Activated CD4-positive, alpha-beta memory T cell treated with anti-CD3 and anti-CD28 coated beads for 36 hours (primary cell): Measurements from ENCODE around the gene MYO1D. TPM values are rescaled to one million over a fixed set of nuclear protein-coding genes. Genes with fewer than 3 reads are reported as not detected.

Source experiments
- CTCF ChIA-PET: fragments of 350-600 bp; sonication (Branson Sonifier 250); formaldehyde crosslinking; loops from one replicate; lab custom pipeline; 2021; ENCODE audit warnings: antibody characterized with exemption, inconsistent platforms; lab: Charles Lee
- POLR2A ChIA-PET: fragments of 350-600 bp; sonication (Branson Sonifier 250); formaldehyde crosslinking; loops from one replicate; lab custom pipeline; 2021; ENCODE audit warnings: antibody characterized with exemption; lab: Charles Lee
- DNase-seq: peaks from one replicate; pipeline ENCODE4 v3.0.0-alpha.2; 2020
- H3K27ac Mint-ChIP-seq: one replicate; pipeline ENCODE4 v1.8.0; 2021; ENCODE audit warnings: mixed read lengths
- H3K27me3 Mint-ChIP-seq: one replicate; pipeline ENCODE4 v1.8.0; 2021; ENCODE audit warnings: mixed read lengths
- H3K36me3 Mint-ChIP-seq: one replicate; pipeline ENCODE4 v1.8.0; 2021; ENCODE audit warnings: mixed read lengths
- H3K4me1 Mint-ChIP-seq: one replicate; pipeline ENCODE4 v1.8.0; 2021; ENCODE audit warnings: low read depth, mixed read lengths
- H3K4me3 Mint-ChIP-seq: one replicate; pipeline ENCODE4 v1.8.0; 2021; ENCODE audit warnings: mild to moderate bottlenecking, mixed read lengths
- H3K9me3 Mint-ChIP-seq: one replicate; pipeline ENCODE4 v1.8.0; 2021; ENCODE audit warnings: mixed read lengths
- intact Hi-C: fragments of 100-400 bp; cut with micrococcal nuclease; formaldehyde crosslinking; loops from one replicate; pipeline ENCODE4 v1.15.1; 2023
- total RNA-seq, 2 experiments: library from RNA; stranded (reverse); gene quantifications; one replicate each; pipeline ENCODE4 v1.2.3, GENCODE V29; 2021

Gene MYO1D
- total RNA-seq, 2 experiments from 2014 or later, result 13.5 to 18.9 TPM

DNA sequence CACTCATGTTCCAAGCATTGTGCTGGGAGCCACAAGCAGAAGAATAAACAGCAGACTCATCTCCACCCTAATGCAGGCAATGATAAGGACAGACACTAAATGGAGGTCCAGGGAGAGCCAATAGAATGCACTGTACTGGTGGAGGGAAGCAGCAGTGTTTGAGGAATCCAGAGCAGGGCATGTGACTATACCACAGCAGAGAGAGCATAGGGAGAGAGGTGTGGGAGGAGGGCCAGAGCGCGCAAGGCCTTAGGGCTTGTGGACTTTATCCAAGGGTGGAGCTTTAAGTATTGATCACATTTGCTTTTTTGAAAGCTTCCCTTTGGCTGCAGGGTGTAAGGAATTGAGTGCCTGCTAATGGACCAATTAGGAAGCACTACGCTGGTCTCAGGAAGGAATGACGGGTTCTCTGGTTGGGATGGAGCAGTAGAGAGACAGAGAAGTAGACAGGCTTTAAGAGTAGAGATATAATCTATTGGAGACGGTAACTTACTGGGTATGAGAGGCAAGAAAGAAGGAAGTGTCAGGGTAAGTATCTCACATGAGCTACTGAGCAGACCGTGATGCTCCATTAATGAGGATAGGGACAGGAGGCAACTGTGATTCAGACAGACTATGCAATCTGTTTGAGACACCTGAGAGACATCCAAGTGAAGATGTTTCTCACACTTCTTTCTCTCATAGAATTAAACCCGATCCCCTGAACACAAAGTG lies 82.2 kb downstream of the MYO1D start:
- ChIA-PET CTCF (no interaction called here), POLR2A (no interaction called here)
- intact Hi-C loops, result no loop called here
- Mint-ChIP-seq H3K27ac (no peak overlapping the region), H3K36me3 (no peaks in the 10 kb centered on the region), H3K4me1 (no peaks in the 10 kb centered on the region), H3K9me3 (no peaks in the 10 kb centered on the region), H3K27me3 (peaks cover 3% of the 10 kb centered on the region), H3K4me3 (no peak overlapping the region)
- no peak for DNase-seq

DNA sequence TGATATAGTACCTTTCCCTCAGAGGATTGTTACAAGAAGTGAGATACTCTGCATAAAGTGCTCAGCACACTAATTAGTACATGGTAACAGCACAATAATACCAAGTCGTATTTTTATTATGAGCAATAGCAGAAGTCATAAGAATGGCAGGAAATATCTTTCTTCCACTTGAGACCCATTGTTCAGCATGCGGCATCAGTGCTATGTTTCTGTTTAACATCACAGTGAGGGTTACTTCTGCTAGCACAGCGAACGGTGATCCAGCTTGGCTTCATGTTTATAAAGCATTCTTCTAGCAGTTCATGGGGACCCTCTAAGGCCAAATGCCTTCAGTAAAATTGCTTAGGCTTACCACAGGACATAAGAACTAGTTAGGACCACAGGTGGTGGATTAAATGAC lies 83.1 kb downstream of the MYO1D start:
- no peak for DNase-seq
- ChIA-PET POLR2A (no interaction called here), CTCF (interaction anchor here (1.3 to 1.8 kb wide), 3 partner anchors 10 to 116 kb away, joined by 3 to 10 read pairs (median 4); no protein-coding TSS in a partner anchor)
- Mint-ChIP-seq H3K4me1 (no peaks in the 10 kb centered on the region), H3K36me3 (no peaks in the 10 kb centered on the region), H3K27ac (no peak overlapping the region), H3K4me3 (no peak overlapping the region), H3K9me3 (no peaks in the 10 kb centered on the region), H3K27me3 (no peaks in the 10 kb centered on the region)
- intact Hi-C loops, result no loop called here

DNA sequence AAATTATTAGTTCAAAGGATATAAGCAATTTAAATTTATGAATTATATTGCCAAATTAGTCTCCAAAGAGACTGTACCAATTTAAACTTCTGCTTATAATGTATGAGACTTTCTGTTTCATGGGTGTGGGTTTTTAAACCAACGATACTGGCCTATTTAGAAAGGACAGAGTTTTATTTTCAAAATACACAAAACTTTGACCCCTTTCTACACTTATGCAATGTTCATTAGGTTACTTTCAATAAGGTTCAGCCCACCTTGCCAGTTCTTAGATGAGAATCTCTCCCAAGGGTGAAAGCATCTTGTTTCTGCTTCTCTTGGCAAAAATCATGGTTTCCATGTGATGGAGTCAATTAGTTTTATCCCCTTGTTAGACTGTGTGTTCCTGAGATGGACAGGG lies 84.7 kb downstream of the MYO1D start:
- no peaks in the 10 kb centered on the region for H3K4me1 Mint-ChIP-seq
- intact Hi-C loops, result no loop called here
- H3K4me3 Mint-ChIP-seq, result no peak overlapping the region
- POLR2A ChIA-PET, result no interaction called here
- CTCF ChIA-PET, result interaction anchor here (0.9 to 1.8 kb wide), 4 partner anchors 9 to 144 kb away, joined by 3 to 10 read pairs (median 4); no protein-coding TSS in a partner anchor
- H3K36me3 Mint-ChIP-seq, result no peaks in the 10 kb centered on the region
- H3K27ac Mint-ChIP-seq, result no peak overlapping the region
- no peaks in the 10 kb centered on the region for H3K9me3 Mint-ChIP-seq
- H3K27me3 Mint-ChIP-seq, result no peaks in the 10 kb centered on the region
- DNase-seq, result no peak

DNA sequence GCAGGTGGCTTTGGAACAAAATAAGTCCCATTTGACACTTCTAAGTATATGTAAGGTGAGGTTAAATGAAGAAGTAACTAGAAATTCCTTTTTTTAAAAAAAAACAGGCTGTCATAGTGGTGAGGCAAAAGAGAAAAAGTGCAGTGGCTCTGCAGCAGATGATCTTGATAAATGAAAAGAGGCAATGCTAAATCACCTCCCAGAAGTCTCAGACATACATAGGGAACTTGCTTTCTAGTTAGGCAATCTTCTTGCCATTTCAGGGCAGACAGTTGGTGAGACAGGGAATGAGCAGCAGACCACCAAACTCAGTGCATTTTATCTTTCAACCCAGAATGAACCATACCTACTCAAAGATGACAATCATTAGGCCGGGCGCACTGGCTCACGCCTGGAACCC lies 90.8 kb downstream of the MYO1D start:
- Mint-ChIP-seq H3K4me3 (no peak overlapping the region), H3K9me3 (no peaks in the 10 kb centered on the region)
- DNase-seq, result no peak

DNA sequence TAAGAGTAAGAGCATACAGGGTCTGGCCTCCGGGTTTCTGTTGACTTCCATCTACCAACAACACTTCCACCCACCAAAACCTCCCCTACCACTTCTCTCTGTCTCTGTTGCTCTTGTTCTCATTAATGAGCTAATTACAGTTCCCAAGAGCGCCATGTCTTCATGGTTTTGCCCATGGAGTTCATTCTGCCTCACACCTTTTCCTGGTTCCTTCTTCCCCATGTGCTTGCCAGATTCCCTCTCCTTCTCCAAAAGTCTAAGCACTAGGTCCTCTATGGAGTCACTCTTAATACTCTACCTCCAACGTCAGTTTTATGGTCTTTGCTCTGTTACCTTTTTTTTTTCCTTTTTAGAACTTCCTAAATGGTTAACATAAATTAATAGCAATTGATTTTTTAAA lies 92.8 kb downstream of the MYO1D start:
- Mint-ChIP-seq H3K4me1 (no peaks in the 10 kb centered on the region), H3K36me3 (no peaks in the 10 kb centered on the region), H3K4me3 (no peak overlapping the region), H3K27me3 (no peaks in the 10 kb centered on the region), H3K9me3 (no peaks in the 10 kb centered on the region), H3K27ac (no peak overlapping the region)
- ChIA-PET POLR2A (no interaction called here), CTCF (interaction anchor here (0.6 to 8.1 kb wide), 16 partner anchors 9 to 215 kb away, joined by 3 to 178 read pairs (median 8); partner anchors contain the start of gene MYO1D)
- no peak for DNase-seq
- intact Hi-C loops, result no loop called here

More for the DNA sequence above, 90.8 kb downstream of the MYO1D start:
- Mint-ChIP-seq H3K4me1 (no peaks in the 10 kb centered on the region), H3K27me3 (no peaks in the 10 kb centered on the region), H3K27ac (no peak overlapping the region), H3K36me3 (no peaks in the 10 kb centered on the region)
- POLR2A ChIA-PET, result no interaction called here
- CTCF ChIA-PET, result interaction anchor here (0.7 to 2.1 kb wide), 4 partner anchors 91 to 150 kb away, joined by 3 to 15 read pairs (median 5); partner anchors contain the start of gene MYO1D
- intact Hi-C loops, result no loop called here

DNA sequence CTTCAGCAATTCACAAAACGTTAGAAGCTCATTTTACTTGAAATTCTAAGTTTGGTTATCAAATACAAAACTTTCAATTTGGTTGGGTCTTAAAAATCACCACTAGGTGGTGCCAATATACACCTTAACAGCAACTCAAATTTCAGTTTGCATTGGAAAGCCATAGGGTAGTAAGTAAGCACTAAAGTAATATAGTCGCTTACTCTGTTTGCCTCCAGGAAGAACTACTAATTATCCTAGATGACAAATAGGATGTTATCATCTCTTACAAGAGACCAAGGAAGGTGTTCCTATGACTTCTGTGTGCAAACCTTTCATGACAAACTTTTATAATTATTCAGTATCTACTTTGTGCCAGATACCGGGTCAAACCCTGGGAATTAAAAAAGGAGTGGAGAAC lies 93.3 kb downstream of the MYO1D start:
- no peaks in the 10 kb centered on the region for H3K4me1 Mint-ChIP-seq
- H3K27me3 Mint-ChIP-seq, result no peaks in the 10 kb centered on the region
- DNase-seq, result no peak
- ChIA-PET POLR2A (interaction anchor here (0.8 to 0.9 kb wide), 2 partner anchors 93 to 153 kb away, joined by 3 to 5 read pairs; partner anchors contain the start of gene MYO1D), CTCF (interaction anchor here (0.6 to 8.1 kb wide), 45 partner anchors 9 to 246 kb away, joined by 3 to 178 read pairs (median 5); partner anchors contain the start of genes MYO1D and TMEM98)
- no peak overlapping the region for H3K4me3 Mint-ChIP-seq
- intact Hi-C loops, result loop anchor here (1.0 kb wide), 4 partner anchors 94 to 215 kb away; partner anchors contain the start of gene MYO1D
- no peak overlapping the region for H3K27ac Mint-ChIP-seq
- no peaks in the 10 kb centered on the region for H3K36me3 Mint-ChIP-seq
- H3K9me3 Mint-ChIP-seq, result no peaks in the 10 kb centered on the region

DNA sequence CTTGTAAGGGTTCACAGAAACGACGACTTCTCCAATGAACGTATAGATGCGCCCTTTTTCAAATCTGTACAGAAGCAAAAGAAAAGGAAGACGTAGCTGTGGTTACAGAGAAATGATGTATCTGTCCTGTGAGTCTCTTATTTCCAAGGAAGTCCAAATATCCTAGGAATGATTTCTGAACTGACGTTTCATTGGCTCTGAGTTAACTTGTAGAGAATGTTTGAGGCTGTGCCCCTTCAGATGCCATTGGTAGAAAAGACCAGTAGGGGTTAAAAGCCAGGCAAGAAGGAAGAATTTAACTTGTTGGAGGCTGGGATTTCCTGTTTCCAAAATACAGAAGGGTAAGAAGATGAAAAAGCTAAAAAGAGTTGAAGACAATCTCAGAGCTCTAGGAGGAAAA lies 96.2 kb downstream of the MYO1D start:
- H3K27ac Mint-ChIP-seq, result no peak overlapping the region
- H3K4me1 Mint-ChIP-seq, result no peaks in the 10 kb centered on the region
- no peak overlapping the region for H3K4me3 Mint-ChIP-seq
- no peaks in the 10 kb centered on the region for H3K27me3 Mint-ChIP-seq
- peaks cover 1% of the 10 kb centered on the region for H3K36me3 Mint-ChIP-seq
- ChIA-PET POLR2A (no interaction called here), CTCF (interaction anchor here (1.5 to 8.1 kb wide), 3 partner anchors 96 to 217 kb away, joined by 4 to 178 read pairs (median 173); partner anchors contain the start of gene MYO1D)
- H3K9me3 Mint-ChIP-seq, result no peaks in the 10 kb centered on the region
- intact Hi-C loops, result no loop called here
- DNase-seq, result no peak

DNA sequence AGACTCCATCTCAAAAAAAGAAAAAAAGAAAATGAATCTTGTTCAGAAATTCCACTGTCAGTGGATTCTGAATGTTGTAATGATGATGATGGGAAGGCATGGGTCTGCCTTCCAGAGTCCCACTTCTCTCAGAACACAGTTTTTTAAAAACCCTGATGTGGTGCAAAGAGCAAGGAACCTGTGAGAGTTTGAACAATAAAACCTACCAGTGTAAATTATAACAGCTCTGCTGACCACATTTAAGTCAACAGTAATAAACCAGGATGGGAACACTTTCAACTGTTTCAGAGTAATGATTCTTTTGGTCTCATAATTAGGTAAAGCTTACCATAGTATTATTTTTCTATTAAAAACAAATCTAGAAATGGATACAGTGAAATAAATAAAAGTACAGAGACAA lies 99.0 kb downstream of the MYO1D start:
- Mint-ChIP-seq H3K36me3 (peaks cover 1% of the 10 kb centered on the region), H3K27ac (no peak overlapping the region), H3K27me3 (no peaks in the 10 kb centered on the region), H3K4me1 (no peaks in the 10 kb centered on the region), H3K9me3 (no peaks in the 10 kb centered on the region), H3K4me3 (no peak overlapping the region)
- POLR2A ChIA-PET, result no interaction called here
- CTCF ChIA-PET, result interaction anchor here (1.1 to 8.1 kb wide), 3 partner anchors 98 to 160 kb away, joined by 3 to 178 read pairs (median 173); partner anchors contain the start of gene MYO1D
- intact Hi-C loops, result no loop called here
- no peak for DNase-seq

DNA sequence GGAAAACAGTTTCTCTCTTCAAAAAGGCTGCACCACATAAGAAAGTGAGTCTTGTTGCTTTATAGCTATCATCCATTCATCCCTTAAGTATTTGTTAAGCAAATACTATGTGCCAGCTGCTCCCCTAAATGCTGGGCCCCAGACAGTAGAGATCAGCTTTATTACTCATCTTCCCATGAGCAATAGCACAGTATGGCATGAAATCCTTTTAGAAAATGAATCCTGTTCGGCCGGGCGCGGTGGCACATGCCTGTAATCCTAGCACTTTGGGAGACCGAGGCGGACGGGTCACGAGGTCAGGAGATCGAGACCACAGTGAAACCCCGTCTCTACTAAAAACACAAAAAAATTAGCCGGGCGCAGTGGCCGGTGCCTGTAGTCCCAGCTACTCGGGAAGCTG lies 99.5 kb downstream of the MYO1D start:
- no peaks in the 10 kb centered on the region for H3K9me3 Mint-ChIP-seq
- no peak overlapping the region for H3K27ac Mint-ChIP-seq
- no peak for DNase-seq
- intact Hi-C loops, result no loop called here
- H3K4me3 Mint-ChIP-seq, result no peak overlapping the region
- POLR2A ChIA-PET, result no interaction called here
- H3K27me3 Mint-ChIP-seq, result no peaks in the 10 kb centered on the region
- peaks cover 1% of the 10 kb centered on the region for H3K36me3 Mint-ChIP-seq
- no peaks in the 10 kb centered on the region for H3K4me1 Mint-ChIP-seq
- CTCF ChIA-PET, result interaction anchor here (1.1 to 8.1 kb wide), 3 partner anchors 99 to 161 kb away, joined by 3 to 178 read pairs (median 173); partner anchors contain the start of gene MYO1D

DNA sequence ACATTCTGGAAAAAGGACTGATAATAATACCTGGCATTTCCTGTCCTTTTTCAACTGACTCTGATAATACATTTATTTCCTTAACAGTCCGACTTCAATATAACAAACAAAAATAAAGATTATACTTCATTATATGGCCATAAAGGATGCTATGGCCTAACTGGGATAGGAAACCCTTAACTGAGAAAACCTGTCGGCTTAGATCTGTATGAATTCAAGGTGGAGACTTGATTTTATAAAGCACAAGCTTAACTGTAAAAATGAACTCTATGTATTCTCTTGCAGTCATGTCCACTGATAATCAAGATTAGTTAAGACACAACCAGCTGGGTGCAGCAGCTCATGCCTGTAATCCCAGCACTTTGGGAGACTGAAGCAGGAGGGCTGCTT lies 102.2 kb downstream of the MYO1D start:
- peaks cover 4% of the 10 kb centered on the region for H3K4me1 Mint-ChIP-seq
- no peaks in the 10 kb centered on the region for H3K9me3 Mint-ChIP-seq
- intact Hi-C loops, result no loop called here
- H3K4me3 Mint-ChIP-seq, result no peak overlapping the region
- ChIA-PET POLR2A (no interaction called here), CTCF (interaction anchor here (1.0 to 1.5 kb wide), 2 partner anchors 24 to 103 kb away, joined by 3 to 5 read pairs; partner anchors contain the start of gene MYO1D)
- H3K27ac Mint-ChIP-seq, result no peak overlapping the region
- H3K27me3 Mint-ChIP-seq, result no peaks in the 10 kb centered on the region
- DNase-seq, result no peak
- peaks cover 1% of the 10 kb centered on the region for H3K36me3 Mint-ChIP-seq

DNA sequence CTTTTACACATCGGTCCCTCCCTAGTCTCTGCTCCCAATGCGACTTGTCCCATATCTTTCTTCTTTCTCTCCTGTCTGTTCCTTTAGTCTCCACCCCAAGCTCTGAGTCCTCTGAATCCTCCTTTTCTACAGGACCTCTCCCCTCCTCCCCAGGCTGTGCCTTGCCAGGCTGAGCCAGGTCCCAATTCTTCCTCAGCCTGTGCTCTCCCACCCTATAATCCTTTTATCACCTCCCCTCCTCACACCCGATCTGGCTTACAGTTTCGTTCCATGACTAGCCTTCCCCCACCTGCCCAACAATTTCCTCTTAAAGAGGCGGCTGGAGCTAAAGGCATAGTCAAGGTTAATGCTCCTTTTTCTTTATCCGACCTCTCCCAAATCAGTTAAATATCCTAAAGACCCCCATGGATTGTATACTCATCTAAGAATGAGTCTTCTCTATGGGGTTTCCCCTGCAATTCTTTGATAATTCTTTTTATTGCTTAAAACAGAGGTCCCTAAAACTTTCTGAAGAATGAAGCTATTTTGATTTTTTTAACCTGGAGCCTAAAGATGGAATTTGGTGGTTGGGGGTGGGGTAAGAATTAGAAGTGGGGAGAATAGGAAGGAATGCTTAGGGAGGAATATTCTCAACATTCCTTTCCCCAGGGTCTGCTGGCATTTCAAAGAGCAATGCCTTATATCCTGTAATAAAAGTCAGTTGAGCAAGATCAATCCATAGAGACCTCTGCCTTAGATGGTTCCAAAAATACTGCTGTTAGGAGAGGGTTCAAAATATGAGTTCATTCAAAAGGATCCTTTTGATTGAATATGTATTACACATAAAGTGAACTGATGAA lies 102.8 kb downstream of the MYO1D start:
- no peak for DNase-seq

More for the DNA sequence above, 102.8 kb downstream of the MYO1D start:
- no peaks in the 10 kb centered on the region for H3K9me3 Mint-ChIP-seq
- intact Hi-C loops, result no loop called here
- H3K27ac Mint-ChIP-seq, result no peak overlapping the region
- POLR2A ChIA-PET, result no interaction called here
- no peak overlapping the region for H3K4me3 Mint-ChIP-seq
- H3K4me1 Mint-ChIP-seq, result peaks cover 4% of the 10 kb centered on the region
- peaks cover 1% of the 10 kb centered on the region for H3K36me3 Mint-ChIP-seq
- CTCF ChIA-PET, result no interaction called here
- no peaks in the 10 kb centered on the region for H3K27me3 Mint-ChIP-seq
